SK-N-SH (cell line): Measurements from ENCODE around the gene MORC1. TPM values are rescaled to one million over a fixed set of nuclear protein-coding genes. Genes with fewer than 3 reads are reported as not detected.

Experiments
- CTCF ChIA-PET: fragments of 300-600, 350-600 bp; formaldehyde crosslinking; extraction: SDS; loops from one replicate; lab custom pipeline; 2021; lab: Yijun Ruan, JAX
- POLR2A ChIA-PET: fragments of 350-600 bp; sonication (Branson Sonifier 250); formaldehyde crosslinking; extraction: SDS; loops from one replicate; lab custom pipeline; 2020; ENCODE audit warnings: antibody characterized with exemption, inconsistent platforms; lab: Yijun Ruan, JAX
- DNase-seq: peaks from one replicate; pipeline ENCODE4 v3.0.0; 2012
- H2AFZ ChIP-seq: fragments of 200-600 bp; sonication (generic); 2 replicates; pipeline ENCODE4 v1.8.1; 2016; ENCODE audit warnings: antibody characterized with exemption, mild to moderate bottlenecking, low read depth
- H3F3A ChIP-seq: fragments of 200-600 bp; sonication (generic); replicated peaks from 2 replicates; pipeline ENCODE3; 2016; ENCODE audit warnings: antibody characterized with exemption, mild to moderate bottlenecking; ENCODE audit not compliant: insufficient read depth
- H3K27ac ChIP-seq, 2 experiments: fragments of 200-500 bp in 1 of 2; fragments of 200-600 bp in 1 of 2; sonication (Bioruptor generic) in 1 of 2; sonication (generic), shearing (Covaris generic) in 1 of 2; 2 replicates each; pipeline versions ENCODE4 v1.5.1 to v1.6.1; 2014 to 2016; ENCODE audit warnings: low read depth in 2 of 2, inconsistent platforms in 1 of 2, low read length in 1 of 2, mild to moderate bottlenecking in 1 of 2, mixed read lengths in 1 of 2
- H3K27me3 ChIP-seq: fragments of 200-600 bp; sonication (generic), shearing (Covaris generic); 2 replicates; pipeline ENCODE4 v1.6.1; 2016; ENCODE audit warnings: mixed run types; ENCODE audit not compliant: insufficient read depth
- H3K36me3 ChIP-seq, 2 experiments: fragments of 200-500 bp in 1 of 2; fragments of 200-600 bp in 1 of 2; sonication (Bioruptor generic) in 1 of 2; sonication (generic) in 1 of 2; replicated peaks in 1 of 2; 2 replicates each; pipeline versions ENCODE3 to v1.5.1; 2014 to 2016; ENCODE audit warnings: low read length in 1 of 2, mild to moderate bottlenecking in 1 of 2; ENCODE audit not compliant: insufficient read depth in 2 of 2, control insufficient read depth in 1 of 2
- H3K4me1 ChIP-seq, 2 experiments: fragments of 200-500 bp in 1 of 2; fragments of 200-600 bp in 1 of 2; sonication (Bioruptor generic) in 1 of 2; sonication (generic), shearing (Covaris generic) in 1 of 2; 2 replicates each; pipeline versions ENCODE4 v1.5.1 to v1.6.1; 2014 to 2016; ENCODE audit warnings: low read depth in 1 of 2, low read length in 1 of 2, mixed run types in 1 of 2; ENCODE audit not compliant: insufficient read depth in 2 of 2, control insufficient read depth in 1 of 2
- H3K4me2 ChIP-seq: fragments of 200-600 bp; sonication (generic), shearing (Covaris generic); 2 replicates; pipeline ENCODE4 v1.6.1; 2017; ENCODE audit warnings: mixed run types
- H3K4me3 ChIP-seq, 2 experiments: fragments of 200-500 bp in 1 of 2; fragments of 200-600 bp in 1 of 2; sonication (Bioruptor generic) in 1 of 2; sonication (generic), shearing (Covaris generic) in 1 of 2; 2 replicates each; pipeline versions ENCODE4 v1.5.1 to v1.8.1; 2014 to 2016; ENCODE audit warnings: low read depth in 2 of 2, inconsistent platforms in 1 of 2, low read length in 1 of 2, mild to moderate bottlenecking in 1 of 2, mixed read lengths in 1 of 2, moderate library complexity in 1 of 2
- H3K79me2 ChIP-seq: fragments of 200-600 bp; sonication (generic); 2 replicates; pipeline ENCODE4 v1.8.1; 2017; ENCODE audit warnings: mild to moderate bottlenecking; ENCODE audit not compliant: insufficient read depth
- H3K9ac ChIP-seq: fragments of 200-600 bp; sonication (generic); 2 replicates; pipeline ENCODE4 v1.6.1; 2017; ENCODE audit warnings: mixed run types
- H3K9me2 ChIP-seq: fragments of 200-600 bp; sonication (generic); 2 replicates; pipeline ENCODE4 v1.6.1; 2017; ENCODE audit warnings: mixed run types
- H3K9me3 ChIP-seq: fragments of 200-600 bp; sonication (generic); 2 replicates; pipeline ENCODE4 v1.6.1; 2017; ENCODE audit warnings: mixed run types, mild to moderate bottlenecking, moderate library complexity
- H4K20me1 ChIP-seq: fragments of 200-600 bp; sonication (generic); 2 replicates; pipeline ENCODE4 v1.6.1; 2017; ENCODE audit warnings: mild to moderate bottlenecking, mixed run types; ENCODE audit not compliant: insufficient read depth
- CTCF ChIP-seq: fragments of 200-600 bp; sonication (generic); IDR thresholded peaks from 2 replicates; pipeline ENCODE4 v1.6.1; 2017; ENCODE audit warnings: antibody characterized with exemption, mild to moderate bottlenecking, moderate library complexity
- EP300 ChIP-seq, 2 experiments: IDR thresholded peaks; 2 replicates each; pipeline versions ENCODE4 v1.4.0 to v1.6.1; 2012; ENCODE audit warnings: borderline replicate concordance in 1 of 2, low read depth in 1 of 2, low read length in 1 of 2
- FOSL2 ChIP-seq: IDR thresholded peaks from 2 replicates; pipeline ENCODE4 v1.4.0; 2012; ENCODE audit warnings: low read depth, mild to moderate bottlenecking, moderate library complexity, borderline replicate concordance
- FOXJ3 ChIP-seq: sonication (generic); formaldehyde crosslinking; IDR thresholded peaks from 2 replicates; pipeline ENCODE4 v1.5.1; 2020; ENCODE audit warnings: mild to moderate bottlenecking, missing genetic modification reagents
- FOXM1 ChIP-seq: IDR thresholded peaks from 2 replicates; pipeline ENCODE4 v1.4.0; 2012; ENCODE audit warnings: low read depth, mild to moderate bottlenecking
- GABPA ChIP-seq: IDR thresholded peaks from 2 replicates; pipeline ENCODE4 v1.4.0; 2012; ENCODE audit warnings: low read depth, mild to moderate bottlenecking
- GATA2 ChIP-seq: sonication (generic); formaldehyde crosslinking; IDR thresholded peaks from 2 replicates; pipeline ENCODE4 v1.5.0; 2020; ENCODE audit warnings: mild to moderate bottlenecking, missing genetic modification reagents
- JUND ChIP-seq: IDR thresholded peaks from 2 replicates; pipeline ENCODE4 v1.4.0; 2012
- RCOR1 ChIP-seq: fragments of 150-350 bp; IDR thresholded peaks from 2 replicates; pipeline ENCODE4 v1.6.1; 2017; ENCODE audit warnings: antibody characterized with exemption, low read length
- RXRA ChIP-seq: IDR thresholded peaks from 2 replicates; pipeline ENCODE4 v1.4.0; 2012; ENCODE audit warnings: low read depth, mild to moderate bottlenecking, borderline replicate concordance
- SIN3A ChIP-seq: IDR thresholded peaks from 2 replicates; pipeline ENCODE4 v1.6.1; 2012; ENCODE audit warnings: low read depth, mild to moderate bottlenecking, low read length, moderate library complexity, borderline replicate concordance
- SMC3 ChIP-seq: IDR thresholded peaks from 2 replicates; pipeline ENCODE4 v1.6.1; 2012; ENCODE audit warnings: low read depth, low read length, improper control_type of control experiment
- TAF1 ChIP-seq: IDR thresholded peaks from 2 replicates; pipeline ENCODE4 v1.6.1; 2012; ENCODE audit warnings: low read depth, mild to moderate bottlenecking, low read length, moderate library complexity, borderline replicate concordance
- TEAD4 ChIP-seq: IDR thresholded peaks from 2 replicates; pipeline ENCODE4 v1.4.0; 2012; ENCODE audit warnings: mild to moderate bottlenecking, borderline replicate concordance; ENCODE audit not compliant: insufficient read depth
- WGBS: methylation state at CpG from one replicate; pipeline ENCODE4 v1.1.6; 2017; ENCODE audit warnings: low lambda C conversion rate; 5-methylcytosine and 5-hydroxymethylcytosine counted together
- polyA plus RNA-seq, 3 experiments: library from polyadenylated mRNA; depleted of rRNA; stranded (reverse); fragments of >200 nt; gene quantifications; 2 replicates each; pipeline ENCODE4 v1.2.3, GENCODE V29; 2012
- TF ChIP-seq, protein P1 (sequence below): IDR thresholded peaks from 2 replicates; pipeline ENCODE4; 2012
- TF ChIP-seq, protein P2 (sequence below): IDR thresholded peaks from 2 replicates; pipeline ENCODE4 v1.6.1; 2012; ENCODE audit warnings: mild to moderate bottlenecking, low read depth, low read length, moderate library complexity
- TF ChIP-seq, protein P3 (sequence below): IDR thresholded peaks from 2 replicates; pipeline ENCODE4 v1.4.0; 2012; ENCODE audit warnings: low read depth, borderline replicate concordance

Gene MORC1
- polyA plus RNA-seq, 1 of the 3 experiments (the other 2 are of a cell fraction): not detected

DNA sequence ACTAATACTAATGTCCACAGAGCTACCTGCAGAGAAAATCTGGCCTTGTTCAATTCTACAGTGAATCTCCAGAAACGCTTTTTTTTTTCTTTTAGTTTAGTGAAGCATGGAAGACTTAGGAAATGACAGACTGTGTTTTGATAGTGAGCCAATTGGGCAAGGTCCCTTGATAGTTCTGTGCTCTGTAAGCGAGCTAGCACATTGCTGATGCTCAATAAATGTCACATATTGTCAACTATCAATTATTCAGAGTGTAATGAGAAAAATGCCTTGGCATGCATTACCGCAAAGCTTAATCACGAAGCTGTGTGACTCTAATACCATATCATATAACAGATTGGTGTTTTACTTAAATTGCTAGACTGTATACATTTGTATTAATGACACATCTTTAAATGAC is 13.3 kb upstream of the MORC1 start:
- TF ChIP-seq GATA2 (CRISPR knock-in tag) (no peak), SIN3A (no peak), RXRA (no peak), EP300 (IDR thresholded peaks at IDR 0.05; ENCODE audit: borderline replicate concordance in 1 of 2, low read depth in 1 of 2, low read length in 1 of 2) (no peak), GABPA (no peak), FOXJ3 (CRISPR knock-in tag) (no peak), CTCF (no peak), TAF1 (no peak), TEAD4 (no peak)
- TF ChIP-seq, protein P1, sequence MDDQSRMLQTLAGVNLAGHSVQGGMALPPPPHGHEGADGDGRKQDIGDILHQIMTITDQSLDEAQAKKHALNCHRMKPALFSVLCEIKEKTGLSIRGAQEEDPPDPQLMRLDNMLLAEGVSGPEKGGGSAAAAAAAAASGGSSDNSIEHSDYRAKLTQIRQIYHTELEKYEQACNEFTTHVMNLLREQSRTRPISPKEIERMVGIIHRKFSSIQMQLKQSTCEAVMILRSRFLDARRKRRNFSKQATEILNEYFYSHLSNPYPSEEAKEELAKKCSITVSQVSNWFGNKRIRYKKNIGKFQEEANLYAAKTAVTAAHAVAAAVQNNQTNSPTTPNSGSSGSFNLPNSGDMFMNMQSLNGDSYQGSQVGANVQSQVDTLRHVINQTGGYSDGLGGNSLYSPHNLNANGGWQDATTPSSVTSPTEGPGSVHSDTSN: no peak
- TF ChIP-seq, protein P2, sequence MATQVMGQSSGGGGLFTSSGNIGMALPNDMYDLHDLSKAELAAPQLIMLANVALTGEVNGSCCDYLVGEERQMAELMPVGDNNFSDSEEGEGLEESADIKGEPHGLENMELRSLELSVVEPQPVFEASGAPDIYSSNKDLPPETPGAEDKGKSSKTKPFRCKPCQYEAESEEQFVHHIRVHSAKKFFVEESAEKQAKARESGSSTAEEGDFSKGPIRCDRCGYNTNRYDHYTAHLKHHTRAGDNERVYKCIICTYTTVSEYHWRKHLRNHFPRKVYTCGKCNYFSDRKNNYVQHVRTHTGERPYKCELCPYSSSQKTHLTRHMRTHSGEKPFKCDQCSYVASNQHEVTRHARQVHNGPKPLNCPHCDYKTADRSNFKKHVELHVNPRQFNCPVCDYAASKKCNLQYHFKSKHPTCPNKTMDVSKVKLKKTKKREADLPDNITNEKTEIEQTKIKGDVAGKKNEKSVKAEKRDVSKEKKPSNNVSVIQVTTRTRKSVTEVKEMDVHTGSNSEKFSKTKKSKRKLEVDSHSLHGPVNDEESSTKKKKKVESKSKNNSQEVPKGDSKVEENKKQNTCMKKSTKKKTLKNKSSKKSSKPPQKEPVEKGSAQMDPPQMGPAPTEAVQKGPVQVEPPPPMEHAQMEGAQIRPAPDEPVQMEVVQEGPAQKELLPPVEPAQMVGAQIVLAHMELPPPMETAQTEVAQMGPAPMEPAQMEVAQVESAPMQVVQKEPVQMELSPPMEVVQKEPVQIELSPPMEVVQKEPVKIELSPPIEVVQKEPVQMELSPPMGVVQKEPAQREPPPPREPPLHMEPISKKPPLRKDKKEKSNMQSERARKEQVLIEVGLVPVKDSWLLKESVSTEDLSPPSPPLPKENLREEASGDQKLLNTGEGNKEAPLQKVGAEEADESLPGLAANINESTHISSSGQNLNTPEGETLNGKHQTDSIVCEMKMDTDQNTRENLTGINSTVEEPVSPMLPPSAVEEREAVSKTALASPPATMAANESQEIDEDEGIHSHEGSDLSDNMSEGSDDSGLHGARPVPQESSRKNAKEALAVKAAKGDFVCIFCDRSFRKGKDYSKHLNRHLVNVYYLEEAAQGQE: no peak
- TF ChIP-seq, all 33 proteins: peak for 0
- Histone ChIP-seq H3K4me3 (no peak overlapping the region), H3K27ac (no peak overlapping the region), H3K9me3 (no peaks in the 10 kb centered on the region), H3K9me2 (no peaks in the 10 kb centered on the region), H3K27me3 (no peaks in the 10 kb centered on the region), H3K9ac (no peak overlapping the region), H4K20me1 (no peaks in the 10 kb centered on the region), H3K4me1 (no peaks in the 10 kb centered on the region), H3K36me3 (no peaks in the 10 kb centered on the region), H3K79me2 (no peaks in the 10 kb centered on the region), H3K4me2 (no peak overlapping the region), H2AFZ (no peak overlapping the region), H3F3A (no peaks in the 10 kb centered on the region)
- WGBS: 50% methylated on average over 4 of the region's 4 CpGs
- ChIA-PET CTCF (no interaction called here), POLR2A (no interaction called here)
- DNase-seq: no peak

- Histone ChIP-seq H3F3A (no peaks in the 10 kb centered on the region), H2AFZ (no peak overlapping the region), H3K4me3 (no peak overlapping the region), H3K9me3 (no peaks in the 10 kb centered on the region), H3K9ac (no peak overlapping the region), H3K4me2 (no peak overlapping the region), H3K9me2 (no peaks in the 10 kb centered on the region), H3K27ac (no peak overlapping the region), H3K27me3 (no peaks in the 10 kb centered on the region), H3K79me2 (no peaks in the 10 kb centered on the region), H3K4me1 (no peaks in the 10 kb centered on the region)
- ChIA-PET CTCF (no interaction called here), POLR2A (no interaction called here)
- 45% methylated on average over 2 of the region's 2 CpGs for WGBS
- DNase-seq: no peak
- TF ChIP-seq, protein P3, sequence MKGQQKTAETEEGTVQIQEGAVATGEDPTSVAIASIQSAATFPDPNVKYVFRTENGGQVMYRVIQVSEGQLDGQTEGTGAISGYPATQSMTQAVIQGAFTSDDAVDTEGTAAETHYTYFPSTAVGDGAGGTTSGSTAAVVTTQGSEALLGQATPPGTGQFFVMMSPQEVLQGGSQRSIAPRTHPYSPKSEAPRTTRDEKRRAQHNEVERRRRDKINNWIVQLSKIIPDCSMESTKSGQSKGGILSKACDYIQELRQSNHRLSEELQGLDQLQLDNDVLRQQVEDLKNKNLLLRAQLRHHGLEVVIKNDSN: no peak
- TF ChIP-seq FOSL2 (no peak), EP300 (IDR thresholded peaks at IDR 0.05; ENCODE audit: borderline replicate concordance in 1 of 2, low read depth in 1 of 2, low read length in 1 of 2) (no peak), RCOR1 (no peak), FOXM1 (no peak), SMC3 (no peak), JUND (no peak), FOXJ3 (CRISPR knock-in tag) (no peak)
- TF ChIP-seq, protein P1: no peak
- TF ChIP-seq, all 33 proteins: peak for 0
- Histone ChIP-seq H3K36me3 (no peaks in the 10 kb centered on the region), H4K20me1 (no peaks in the 10 kb centered on the region)
Observed at GRCh38 chr3:109127553-109127952, 9.6 kb upstream of the MORC1 start.
